CD14-positive monocyte (primary cell): ENCODE results near the gene PKD1. TPM values are rescaled to one million over a fixed set of nuclear protein-coding genes. Genes with fewer than 3 reads are reported as not detected.
A peak's percentile ranks its signal among the peaks of the same experiment; 100 is the strongest.

Experiments
- DNase-seq, 3 donors: peaks; one replicate each; pipeline ENCODE4 v3.0.0-alpha.2; 2011 to 2022
- H2AFZ ChIP-seq: 2 replicates; pipeline ENCODE4 v1.6.0; 2012; ENCODE audit warnings: mild to moderate bottlenecking, low read depth, low read length, inconsistent platforms; ENCODE audit not compliant: insufficient read depth, poor library complexity, severe bottlenecking
- H3K27ac ChIP-seq, 2 donors: 1 replicate in 1 of 2; 2 replicates in 1 of 2; pipeline ENCODE4 v1.5.1; 2012 to 2013; ENCODE audit warnings: low read length in 2 of 2, control low read depth in 1 of 2, inconsistent platforms in 1 of 2, low read depth in 1 of 2, mild to moderate bottlenecking in 1 of 2
- H3K27me3 ChIP-seq, 2 donors: one replicate each; pipeline versions ENCODE4 v1.6.0 to v1.6.1; 2011 to 2013; ENCODE audit warnings: low read length in 2 of 2; ENCODE audit not compliant: control insufficient read depth in 2 of 2, insufficient read depth in 2 of 2
- H3K36me3 ChIP-seq, 2 donors: replicated peaks in 1 of 2; 1 replicate in 1 of 2; 2 replicates in 1 of 2; pipeline versions ENCODE4 v1.5.1 to v1.6.1; 2012 to 2013; ENCODE audit warnings: low read length in 2 of 2, control low read depth in 1 of 2, inconsistent platforms in 1 of 2, mild to moderate bottlenecking in 1 of 2; ENCODE audit not compliant: insufficient read depth in 2 of 2, control insufficient read depth in 1 of 2
- H3K4me1 ChIP-seq, 2 donors: 1 replicate in 1 of 2; 2 replicates in 1 of 2; pipeline versions ENCODE4 v1.5.1 to v1.6.1; 2012 to 2013; ENCODE audit warnings: low read length in 2 of 2, control low read depth in 1 of 2, inconsistent platforms in 1 of 2, mild to moderate bottlenecking in 1 of 2, moderate library complexity in 1 of 2; ENCODE audit not compliant: insufficient read depth in 2 of 2, control insufficient read depth in 1 of 2
- H3K4me2 ChIP-seq: replicated peaks from 2 replicates; pipeline ENCODE3; 2012; ENCODE audit warnings: low read length, moderate library complexity, mild to moderate bottlenecking; ENCODE audit not compliant: poor library complexity, severe bottlenecking; ENCODE audit errors: extremely low read depth
- H3K4me3 ChIP-seq, 3 experiments: fragments of 200-600 bp in 1 of 3; sonication (generic) in 1 of 3; replicated peaks in 1 of 3; 1 replicate in 2 of 3; 2 replicates in 1 of 3; pipeline ENCODE4 v1.5.1; 2011 to 2013; ENCODE audit warnings: low read length in 3 of 3, mild to moderate bottlenecking in 3 of 3, control low read depth in 2 of 3, low read depth in 2 of 3, inconsistent platforms in 1 of 3, moderate library complexity in 1 of 3
- H3K79me2 ChIP-seq: 2 replicates; pipeline ENCODE4 v1.6.0; 2012; ENCODE audit warnings: mild to moderate bottlenecking, control low read depth, inconsistent platforms, low read length, moderate library complexity; ENCODE audit not compliant: insufficient read depth
- H3K9ac ChIP-seq: 2 replicates; pipeline ENCODE4 v1.6.0; 2017; ENCODE audit warnings: low read length, mild to moderate bottlenecking; ENCODE audit not compliant: insufficient read depth, poor library complexity, severe bottlenecking
- H3K9me3 ChIP-seq, 2 donors: replicated peaks in 1 of 2; 1 replicate in 1 of 2; 2 replicates in 1 of 2; pipeline versions ENCODE4 v1.5.1 to v1.6.1; 2012 to 2013; ENCODE audit warnings: low read length in 2 of 2, control low read depth in 1 of 2; ENCODE audit not compliant: control insufficient read depth in 1 of 2, insufficient read depth in 1 of 2
- H4K20me1 ChIP-seq: 2 replicates; pipeline ENCODE4 v1.6.0; 2012; ENCODE audit warnings: mild to moderate bottlenecking, low read length, control low read depth, moderate library complexity; ENCODE audit not compliant: insufficient read depth
- H3K27ac Mint-ChIP-seq, 7 donors: one replicate each; pipeline ENCODE4 v1.8.0; 2020; ENCODE audit warnings: mild to moderate bottlenecking in 7 of 7, mixed read lengths in 7 of 7, moderate library complexity in 6 of 7, inconsistent platforms in 2 of 7
- H3K27me3 Mint-ChIP-seq, 3 donors: one replicate each; pipeline ENCODE4 v1.8.0; 2021 to 2022; ENCODE audit warnings: low read depth in 3 of 3, mild to moderate bottlenecking in 3 of 3, mixed read lengths in 3 of 3, moderate library complexity in 3 of 3, inconsistent platforms in 1 of 3
- H3K36me3 Mint-ChIP-seq, 2 donors: one replicate each; pipeline ENCODE4 v1.8.0; 2020; ENCODE audit warnings: mixed read lengths in 2 of 2, inconsistent platforms in 1 of 2, mild to moderate bottlenecking in 1 of 2
- H3K4me1 Mint-ChIP-seq: one replicate; pipeline ENCODE4 v1.8.0; 2020; ENCODE audit warnings: mild to moderate bottlenecking, mixed read lengths
- H3K4me3 Mint-ChIP-seq, 2 donors: one replicate each; pipeline ENCODE4 v1.8.0; 2020; ENCODE audit warnings: mild to moderate bottlenecking in 2 of 2, mixed read lengths in 2 of 2, moderate library complexity in 1 of 2
- H3K9me3 Mint-ChIP-seq, 7 donors: one replicate each; pipeline ENCODE4 v1.8.0; 2020 to 2022; ENCODE audit warnings: mixed read lengths in 7 of 7, mild to moderate bottlenecking in 6 of 7, moderate library complexity in 6 of 7, inconsistent platforms in 2 of 7
- CTCF ChIP-seq: fragments of 200-600 bp; IDR thresholded peaks from one replicate; pipeline ENCODE4 v1.8.0; 2022; ENCODE audit warnings: antibody characterized with exemption, mild to moderate bottlenecking
- WGBS: methylation state at CpG from one replicate; pipeline ENCODE4 v1.1.5; 2013; ENCODE audit warnings: missing lambda C conversion rate; ENCODE audit not compliant: insufficient coverage; 5-methylcytosine and 5-hydroxymethylcytosine counted together
- intact Hi-C, 2 donors: fragments of 100-400 bp; cut with micrococcal nuclease; formaldehyde crosslinking; loops; one replicate each; pipeline versions ENCODE4 v1.15.0 to v1.15.1; 2023
- polyA plus RNA-seq, 3 donors: library from polyadenylated mRNA; depleted of rRNA in 1 of 3; unstranded in 2 of 3; stranded (reverse) in 1 of 3; fragments of 300-500 nt in 2 of 3; fragments of >200 nt in 1 of 3; fragmentation: Illumina TruSeq in 2 of 3; gene quantifications; 1 replicate in 2 of 3; 2 replicates in 1 of 3; pipeline ENCODE4 v1.2.3, GENCODE V29; 2012 to 2021

PKD1 gene
- polyA plus RNA-seq, 3 donors = 0.22 to 53.8 (median 1.6) TPM

GRCh38 chr16:2064368-2064945 is 71.2 kb downstream of the PKD1 start:
- H2AFZ ChIP-seq = no peak overlapping the region
- Mint-ChIP-seq H3K27ac (no peak overlapping the region), H3K27me3 (peaks cover 0 to 1% (median 0%) of the 10 kb centered on the region in 3 donors), H3K9me3 (peaks cover 0 to 4% (median 0%) of the 10 kb centered on the region in 7 donors), H3K4me1 (no peaks in the 10 kb centered on the region), H3K4me3 (no peak overlapping the region), H3K36me3 (peaks cover 62 to 90% of the 10 kb centered on the region in 2 donors)
- no peaks in the 10 kb centered on the region for H3K9me3 ChIP-seq
- H3K79me2 ChIP-seq = no peaks in the 10 kb centered on the region
- H3K4me2 ChIP-seq = no peak overlapping the region
- H3K36me3 ChIP-seq = peaks cover 66 to 90% of the 10 kb centered on the region in 2 donors
- no peaks in the 10 kb centered on the region for H3K27me3 ChIP-seq
- no peak for TF ChIP-seq CTCF
- WGBS = 94% methylated on average over 16 of the region's 16 CpGs
- no peak overlapping the region for H3K9ac ChIP-seq
- H4K20me1 ChIP-seq = no peaks in the 10 kb centered on the region
- H3K4me1 ChIP-seq = no peaks in the 10 kb centered on the region
- DNase-seq = no peak
- no peak overlapping the region for H3K27ac ChIP-seq
- H3K4me3 ChIP-seq = no peak overlapping the region
- intact Hi-C loops = no loop called here

GRCh38 chr16:2063861-2064260 is 71.8 kb downstream of the PKD1 start:
- H3K27me3 Mint-ChIP-seq = peaks cover 0 to 1% (median 0%) of the 10 kb centered on the region in 3 donors
- Histone ChIP-seq H3K27ac (no peak overlapping the region), H3K79me2 (no peaks in the 10 kb centered on the region), H3K27me3 (no peaks in the 10 kb centered on the region), H4K20me1 (no peaks in the 10 kb centered on the region), H3K4me3 (no peak overlapping the region), H2AFZ (no peak overlapping the region), H3K9me3 (no peaks in the 10 kb centered on the region), H3K4me2 (no peak overlapping the region), H3K9ac (no peak overlapping the region), H3K4me1 (no peaks in the 10 kb centered on the region), H3K36me3 (peaks cover 66 to 89% of the 10 kb centered on the region in 2 donors)
- H3K9me3 Mint-ChIP-seq = peaks cover 0 to 4% (median 0%) of the 10 kb centered on the region in 7 donors
- H3K27ac Mint-ChIP-seq = peak overlapping the region in 3 of 7 donors; percentile 7 to 70 (median 57)
- DNase-seq = no peak
- intact Hi-C loops = no loop called here
- H3K4me3 Mint-ChIP-seq = no peak overlapping the region
- no peak for TF ChIP-seq CTCF
- peaks cover 58 to 88% of the 10 kb centered on the region in 2 donors for H3K36me3 Mint-ChIP-seq
- 94% methylated on average over 20 of the region's 25 CpGs for WGBS
- no peaks in the 10 kb centered on the region for H3K4me1 Mint-ChIP-seq
